Tibial nerve (tissue), 4 donors: ENCODE measurements around the gene MAMDC2. TPM values are rescaled to one million over a fixed set of nuclear protein-coding genes. Genes with fewer than 3 reads are reported as not detected.

Source experiments
- DNase-seq, 2 donors: peaks; one replicate each; pipeline ENCODE4 v3.0.0-alpha.2; 2019; ENCODE audit warnings: low spot score in 2 of 2
- H3K27ac ChIP-seq, 4 donors: fragments of 200-600 bp; sonication (generic) in 3 of 4; one replicate each; pipeline ENCODE4 v1.5.1; 2017 to 2019; ENCODE audit warnings: mild to moderate bottlenecking in 1 of 4
- H3K27me3 ChIP-seq, 2 donors: fragments of 200-600 bp; sonication (generic) in 1 of 2; one replicate each; pipeline versions ENCODE4 v1.5.1 to v1.6.0; 2017 to 2019
- H3K36me3 ChIP-seq, 3 donors: fragments of 200-600 bp; sonication (generic); one replicate each; pipeline ENCODE4 v1.5.1; 2018 to 2019
- H3K4me1 ChIP-seq, 4 donors: fragments of 200-600 bp; sonication (generic) in 3 of 4; one replicate each; pipeline ENCODE4 v1.5.1; 2017 to 2019
- H3K4me3 ChIP-seq, 4 donors: fragments of 200-600 bp; sonication (generic) in 3 of 4; one replicate each; pipeline ENCODE4 v1.5.1; 2017 to 2019; ENCODE audit warnings: mild to moderate bottlenecking in 1 of 4, moderate library complexity in 1 of 4
- H3K9me3 ChIP-seq, 4 donors: fragments of 200-600 bp; sonication (generic) in 3 of 4; one replicate each; pipeline ENCODE4 v1.5.1; 2017 to 2019
- EP300 ChIP-seq, 2 donors: sonication (generic); formaldehyde crosslinking; IDR thresholded peaks; one replicate each; pipeline ENCODE4 v1.6.1; 2017; ENCODE audit warnings: antibody characterized with exemption in 2 of 2, mild to moderate bottlenecking in 1 of 2
- POLR2A ChIP-seq, 2 donors: fragments of 450-650 bp; IDR thresholded peaks; one replicate each; pipeline ENCODE4 v1.6.1; 2017; ENCODE audit warnings: antibody characterized with exemption in 2 of 2, mild to moderate bottlenecking in 2 of 2, moderate library complexity in 2 of 2
- WGBS, 2 donors: methylation state at CpG; one replicate each; pipeline ENCODE4 v1.1.5; 2018; 5-methylcytosine and 5-hydroxymethylcytosine counted together
- total RNA-seq, 4 donors: library from RNA; depleted of rRNA; stranded (reverse); fragments of >200 nt; gene quantifications; one replicate each; pipeline ENCODE4 v1.1.0, GENCODE V29; 2016
- TF ChIP-seq, protein P1 (sequence below), 5 experiments: fragments of 200-600 bp in 3 of 5; fragments of 450-650 bp in 2 of 5; sonication (generic) in 3 of 5; IDR thresholded peaks; one replicate each; pipeline ENCODE4 v1.5.1; 2016 to 2019; ENCODE audit warnings: antibody characterized with exemption in 5 of 5, mild to moderate bottlenecking in 3 of 5, moderate library complexity in 2 of 5

MAMDC2 gene
- total RNA-seq, 4 donors from 2014 or later = 24.9 to 75.9 (median 60.8) TPM

DNA sequence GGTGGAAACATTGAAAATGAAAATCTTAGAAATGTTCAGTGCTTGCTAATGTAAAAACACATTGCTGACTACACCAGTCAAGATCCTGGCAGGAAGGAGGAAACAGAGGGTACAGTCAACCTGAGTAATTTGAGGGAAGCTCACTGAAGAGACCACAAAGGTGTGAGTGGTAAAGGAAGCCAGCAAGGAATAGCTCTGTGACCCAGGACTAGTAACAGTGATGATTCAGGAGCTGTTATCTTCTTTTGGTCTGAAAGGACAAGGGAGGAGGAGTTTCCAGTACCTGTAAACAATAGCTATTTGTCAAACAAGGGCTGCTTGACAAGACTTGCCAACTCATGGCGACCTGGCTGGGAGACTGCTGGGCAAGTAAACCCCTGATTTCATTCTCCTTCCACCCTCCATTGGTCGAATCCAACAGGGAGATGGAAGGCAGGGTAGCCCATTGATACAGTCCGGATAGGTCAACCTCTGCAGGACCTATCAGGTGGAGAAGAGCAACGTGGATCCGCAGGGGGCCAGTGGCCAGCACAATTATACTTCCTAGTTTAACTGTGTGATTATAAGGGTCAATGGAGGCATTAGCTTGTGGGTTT is 68.1 kb downstream of the MAMDC2 start:
- peaks cover 0 to 23% (median 4%) of the 10 kb centered on the region in 4 donors for H3K4me1 ChIP-seq

DNA sequence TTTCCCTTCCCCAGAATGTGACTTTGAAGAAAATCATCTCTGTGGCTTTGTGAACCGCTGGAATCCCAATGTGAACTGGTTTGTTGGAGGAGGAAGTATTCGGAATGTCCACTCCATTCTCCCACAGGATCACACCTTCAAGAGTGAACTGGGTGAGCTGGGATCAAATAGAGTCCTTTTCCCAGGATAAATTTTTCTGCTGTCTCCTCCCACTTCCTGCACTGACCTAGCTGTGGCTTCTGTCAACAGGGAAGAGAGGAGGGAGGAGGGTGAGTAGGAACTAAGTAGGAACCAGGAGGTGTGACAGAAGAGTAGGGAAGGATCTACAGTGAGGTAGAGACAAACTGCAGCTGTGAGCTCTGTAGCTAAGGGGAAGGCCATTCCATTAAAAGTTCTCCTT is 69.3 kb downstream of the MAMDC2 start:
- Histone ChIP-seq H3K27me3 (no peaks in the 10 kb centered on the region), H3K4me1 (peaks cover 0 to 23% (median 4%) of the 10 kb centered on the region in 4 donors)
- WGBS, 2 donors = 90 to 94% methylated on average over 2 of the region's 2 CpGs

More for the DNA sequence above, 68.1 kb downstream of the MAMDC2 start:
- Histone ChIP-seq H3K27ac (no peak overlapping the region), H3K9me3 (no peaks in the 10 kb centered on the region), H3K4me3 (no peak overlapping the region), H3K36me3 (peaks cover 0 to 28% (median 0%) of the 10 kb centered on the region in 3 donors), H3K27me3 (no peaks in the 10 kb centered on the region)
- WGBS, 2 donors = 75 to 86% methylated on average over 5 of the region's 5 CpGs
- DNase-seq = no peak
- TF ChIP-seq EP300 (IDR thresholded peaks at IDR 0.05) (no peak), POLR2A (IDR thresholded peaks at IDR 0.05) (no peak)
- TF ChIP-seq, protein P1, sequence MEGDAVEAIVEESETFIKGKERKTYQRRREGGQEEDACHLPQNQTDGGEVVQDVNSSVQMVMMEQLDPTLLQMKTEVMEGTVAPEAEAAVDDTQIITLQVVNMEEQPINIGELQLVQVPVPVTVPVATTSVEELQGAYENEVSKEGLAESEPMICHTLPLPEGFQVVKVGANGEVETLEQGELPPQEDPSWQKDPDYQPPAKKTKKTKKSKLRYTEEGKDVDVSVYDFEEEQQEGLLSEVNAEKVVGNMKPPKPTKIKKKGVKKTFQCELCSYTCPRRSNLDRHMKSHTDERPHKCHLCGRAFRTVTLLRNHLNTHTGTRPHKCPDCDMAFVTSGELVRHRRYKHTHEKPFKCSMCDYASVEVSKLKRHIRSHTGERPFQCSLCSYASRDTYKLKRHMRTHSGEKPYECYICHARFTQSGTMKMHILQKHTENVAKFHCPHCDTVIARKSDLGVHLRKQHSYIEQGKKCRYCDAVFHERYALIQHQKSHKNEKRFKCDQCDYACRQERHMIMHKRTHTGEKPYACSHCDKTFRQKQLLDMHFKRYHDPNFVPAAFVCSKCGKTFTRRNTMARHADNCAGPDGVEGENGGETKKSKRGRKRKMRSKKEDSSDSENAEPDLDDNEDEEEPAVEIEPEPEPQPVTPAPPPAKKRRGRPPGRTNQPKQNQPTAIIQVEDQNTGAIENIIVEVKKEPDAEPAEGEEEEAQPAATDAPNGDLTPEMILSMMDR (IDR thresholded peaks at IDR 0.05) = no peak

DNA sequence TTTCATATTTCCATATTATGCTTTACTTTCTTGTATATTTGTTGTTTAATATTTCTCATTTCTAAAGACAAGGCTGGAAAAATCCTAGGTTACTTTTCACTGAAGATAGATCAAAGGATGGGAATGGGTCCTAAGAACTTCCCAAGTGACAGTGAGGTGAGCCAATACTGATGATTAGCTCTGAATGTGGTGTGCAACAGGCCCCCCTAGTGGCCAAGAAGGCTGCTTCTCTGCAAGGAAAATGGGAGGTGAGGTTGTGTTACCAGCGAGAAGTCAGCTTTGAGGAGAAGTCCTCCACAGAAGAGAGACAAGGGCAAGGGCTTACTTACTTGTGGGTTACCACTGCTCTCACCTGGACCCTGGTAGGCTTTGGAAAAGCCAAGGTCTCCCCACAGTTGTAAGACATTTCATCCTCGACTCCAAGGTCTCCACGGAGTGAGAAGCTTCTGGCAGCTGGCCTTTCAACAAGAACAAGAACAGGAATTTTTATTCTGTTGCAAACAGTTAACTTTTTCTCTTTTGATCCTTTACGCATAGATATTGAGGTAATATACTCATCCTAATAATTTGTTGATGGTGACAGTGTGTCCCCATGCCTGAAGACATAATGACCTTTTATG is 69.9 kb downstream of the MAMDC2 start:
- 54 to 77% methylated on average over 4 of the region's 4 CpGs for WGBS, 2 donors
- Histone ChIP-seq H3K4me1 (peaks cover 0 to 23% (median 4%) of the 10 kb centered on the region in 4 donors), H3K4me3 (no peak overlapping the region), H3K27me3 (no peaks in the 10 kb centered on the region), H3K36me3 (peaks cover 0 to 34% (median 0%) of the 10 kb centered on the region in 3 donors), H3K27ac (no peak overlapping the region), H3K9me3 (no peaks in the 10 kb centered on the region)
- DNase-seq = peak; percentile 38 to 66
- TF ChIP-seq POLR2A (IDR thresholded peaks at IDR 0.05) (no peak), EP300 (IDR thresholded peaks at IDR 0.05) (peak in 1 of 2 donors; percentile 16)
- TF ChIP-seq, protein P1 (IDR thresholded peaks at IDR 0.05) = peak; percentile 60 to 81 (median 65)

More for the DNA sequence above, 69.3 kb downstream of the MAMDC2 start:
- no peak for TF ChIP-seq POLR2A (IDR thresholded peaks at IDR 0.05)
- TF ChIP-seq, protein P1 (IDR thresholded peaks at IDR 0.05) = no peak
- no peak for TF ChIP-seq EP300 (IDR thresholded peaks at IDR 0.05)
- no peak overlapping the region for H3K4me3 ChIP-seq
- H3K27ac ChIP-seq = no peak overlapping the region
- H3K9me3 ChIP-seq = no peaks in the 10 kb centered on the region
- peaks cover 0 to 34% (median 0%) of the 10 kb centered on the region in 3 donors for H3K36me3 ChIP-seq
- DNase-seq = no peak

DNA sequence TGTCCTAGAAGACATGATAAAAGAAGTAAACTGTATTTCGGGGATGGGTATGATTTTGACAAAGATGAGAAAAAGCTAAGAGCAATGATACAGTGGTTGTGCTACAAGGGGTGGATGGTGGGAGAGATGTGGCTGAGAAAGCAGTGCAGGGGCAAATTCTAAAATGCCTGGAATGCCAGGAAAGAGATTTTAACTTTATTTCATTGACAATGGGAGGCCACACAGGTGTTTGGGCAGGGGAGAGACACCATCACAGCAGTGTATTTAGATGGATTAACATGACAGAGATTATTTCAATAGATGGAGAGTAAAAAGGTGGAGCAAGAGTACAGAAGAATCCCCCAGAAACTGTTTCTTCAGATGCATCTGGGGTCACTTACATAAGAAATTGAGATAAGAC is 71.2 kb downstream of the MAMDC2 start:
- H3K27ac ChIP-seq = no peak overlapping the region
- DNase-seq = no peak
- H3K9me3 ChIP-seq = no peaks in the 10 kb centered on the region
- peaks cover 0 to 30% (median 0%) of the 10 kb centered on the region in 3 donors for H3K36me3 ChIP-seq
- H3K4me3 ChIP-seq = no peak overlapping the region
- no peak for TF ChIP-seq EP300 (IDR thresholded peaks at IDR 0.05)
- TF ChIP-seq, protein P1 (IDR thresholded peaks at IDR 0.05) = no peak
- no peak for TF ChIP-seq POLR2A (IDR thresholded peaks at IDR 0.05)
- WGBS, 2 donors = 90 to 96% methylated on average over 1 of the region's 1 CpG
- peaks cover 0 to 23% (median 4%) of the 10 kb centered on the region in 4 donors for H3K4me1 ChIP-seq
- no peaks in the 10 kb centered on the region for H3K27me3 ChIP-seq

DNA sequence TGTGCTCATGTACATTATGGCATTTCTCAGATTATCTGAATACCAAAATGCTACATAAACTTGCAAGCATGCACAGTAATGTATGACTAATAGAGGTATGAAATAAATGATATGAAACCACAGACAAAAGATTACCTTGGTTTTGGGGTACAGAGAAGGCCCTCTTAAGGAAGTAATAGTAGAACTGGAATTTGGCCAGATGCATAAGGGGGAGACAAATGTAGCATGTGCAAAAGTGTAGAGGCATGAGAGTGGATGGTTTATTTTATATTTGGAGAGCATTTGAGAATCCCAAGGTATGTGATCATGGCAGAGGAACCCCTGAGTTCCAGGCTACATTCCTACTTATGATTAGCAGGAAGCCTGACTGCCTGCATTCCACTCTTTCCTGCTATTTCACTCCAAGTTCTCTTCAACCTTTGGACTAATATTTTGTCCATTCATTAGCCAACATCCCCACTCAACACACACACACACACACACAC is 74.2 kb downstream of the MAMDC2 start:
- no peaks in the 10 kb centered on the region for H3K27me3 ChIP-seq
- no peak for TF ChIP-seq EP300 (IDR thresholded peaks at IDR 0.05)
- TF ChIP-seq, protein P1 (IDR thresholded peaks at IDR 0.05) = no peak
- TF ChIP-seq POLR2A (IDR thresholded peaks at IDR 0.05) = no peak
- H3K4me3 ChIP-seq = no peak overlapping the region
- no peak for DNase-seq
- H3K36me3 ChIP-seq = peaks cover 0 to 34% (median 0%) of the 10 kb centered on the region in 3 donors
- no peaks in the 10 kb centered on the region for H3K9me3 ChIP-seq
- H3K4me1 ChIP-seq = peaks cover 0 to 18% (median 0%) of the 10 kb centered on the region in 4 donors
- no peak overlapping the region for H3K27ac ChIP-seq
